ENCODE results near the gene KLHL6. TPM values are rescaled to one million over a fixed set of nuclear protein-coding genes. Genes with fewer than 3 reads are reported as not detected.

The KLHL6 gene
- total RNA-seq, 2 donors from 2014 or later: 83.5 to 88.8 TPM

- ATAC-seq (replicated peaks in 1 of 2) (peak; percentile 66 to 69), DNase-seq (peak; percentile 46 to 57)
- Mint-ChIP-seq H3K9me3 (no peaks in the 10 kb centered on the region), H3K4me1 (ENCODE audit: low read depth) (peaks cover 78% of the 10 kb centered on the region), H3K36me3 (ENCODE audit: insufficient read depth in 2 of 2) (peaks cover 31 to 40% of the 10 kb centered on the region in 2 donors), H3K4me3 (peak overlapping the region; percentile 98 to 100), H3K27me3 (ENCODE audit: low read depth) (no peaks in the 10 kb centered on the region), H3K27ac (peak overlapping the region; percentile 100)
These were observed 1.1 kb downstream of the KLHL6 start for GRCh38 chr3:183554377-183554776.

- H3K4me3 Mint-ChIP-seq: peak overlapping the region; percentile 98 to 100
- peaks cover 31 to 40% of the 10 kb centered on the region in 2 donors for H3K36me3 Mint-ChIP-seq (ENCODE audit: insufficient read depth in 2 of 2)
- peaks cover 78% of the 10 kb centered on the region for H3K4me1 Mint-ChIP-seq (ENCODE audit: low read depth)
- DNase-seq (peak in 1 of 2 donors; percentile 14), ATAC-seq (replicated peaks in 1 of 2) (no peak)
- no peaks in the 10 kb centered on the region for H3K9me3 Mint-ChIP-seq
- H3K27ac Mint-ChIP-seq: peak overlapping the region; percentile 100
- H3K27me3 Mint-ChIP-seq (ENCODE audit: low read depth): no peaks in the 10 kb centered on the region
These were observed 2.0 kb downstream of the KLHL6 start for GRCh38 chr3:183553334-183554026.

DNA sequence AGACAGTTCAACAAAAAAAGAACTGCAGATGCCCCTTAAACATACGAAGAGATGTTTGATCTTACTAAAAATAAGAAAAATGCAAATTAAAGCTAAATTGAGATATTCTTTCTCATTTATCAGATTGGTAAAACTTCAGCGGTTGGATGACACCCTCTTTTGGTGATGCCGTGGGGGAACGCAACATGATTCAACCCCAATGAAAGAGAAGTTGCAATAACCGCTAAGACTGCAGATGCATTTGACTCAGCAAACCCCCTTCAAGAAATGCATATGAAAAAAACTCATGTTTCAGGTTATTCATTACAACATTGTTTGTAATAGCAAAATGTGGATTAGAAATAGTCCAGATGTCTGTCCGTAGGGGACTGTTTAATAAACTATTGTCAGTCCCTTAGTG, 3.6 kb downstream of the KLHL6 start:
- Mint-ChIP-seq H3K4me1 (ENCODE audit: low read depth) (peaks cover 80% of the 10 kb centered on the region), H3K27me3 (ENCODE audit: low read depth) (no peaks in the 10 kb centered on the region), H3K4me3 (peak overlapping the region; percentile 98 to 100), H3K9me3 (no peaks in the 10 kb centered on the region), H3K27ac (peak overlapping the region; percentile 100), H3K36me3 (ENCODE audit: insufficient read depth in 2 of 2) (peaks cover 31 to 46% of the 10 kb centered on the region in 2 donors)
- peak; percentile 71 to 74 for DNase-seq
- peak; percentile 26 to 31 for ATAC-seq (replicated peaks in 1 of 2)

DNA sequence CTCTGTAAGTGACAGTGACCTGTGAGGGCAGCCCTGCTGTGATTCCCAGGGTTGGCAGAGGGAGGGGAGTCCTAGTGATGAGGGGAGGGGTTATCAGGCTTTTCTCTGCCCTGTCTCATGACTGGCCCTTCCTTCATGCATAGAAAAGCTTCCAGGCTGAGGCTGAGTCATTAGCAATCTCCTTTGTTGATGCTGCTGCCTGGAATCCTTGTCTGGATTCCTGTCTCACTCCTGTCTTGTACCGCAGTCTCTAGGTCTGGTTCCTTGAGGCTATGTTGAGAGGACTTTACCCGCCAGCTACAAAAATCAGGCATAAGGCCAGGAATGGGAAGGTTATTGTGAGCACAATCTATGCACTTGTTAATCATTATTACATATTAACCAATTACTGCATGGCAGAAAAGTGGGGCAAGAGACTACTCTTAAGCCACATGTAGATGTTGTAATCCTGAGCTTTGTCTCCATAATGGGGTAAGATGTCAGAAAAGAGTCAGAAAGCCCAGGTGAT, 7.2 kb downstream of the KLHL6 start:
- H3K36me3 Mint-ChIP-seq (ENCODE audit: insufficient read depth in 2 of 2): peaks cover 16 to 34% of the 10 kb centered on the region in 2 donors
- no peak overlapping the region for H3K27ac Mint-ChIP-seq
- H3K9me3 Mint-ChIP-seq: no peaks in the 10 kb centered on the region
- DNase-seq: no peak
- peaks cover 87% of the 10 kb centered on the region for H3K4me1 Mint-ChIP-seq (ENCODE audit: low read depth)
- peak overlapping the region in 1 of 2 donors; percentile 32 for H3K4me3 Mint-ChIP-seq
- H3K27me3 Mint-ChIP-seq (ENCODE audit: low read depth): no peaks in the 10 kb centered on the region
- ATAC-seq (replicated peaks in 1 of 2): no peak

DNA sequence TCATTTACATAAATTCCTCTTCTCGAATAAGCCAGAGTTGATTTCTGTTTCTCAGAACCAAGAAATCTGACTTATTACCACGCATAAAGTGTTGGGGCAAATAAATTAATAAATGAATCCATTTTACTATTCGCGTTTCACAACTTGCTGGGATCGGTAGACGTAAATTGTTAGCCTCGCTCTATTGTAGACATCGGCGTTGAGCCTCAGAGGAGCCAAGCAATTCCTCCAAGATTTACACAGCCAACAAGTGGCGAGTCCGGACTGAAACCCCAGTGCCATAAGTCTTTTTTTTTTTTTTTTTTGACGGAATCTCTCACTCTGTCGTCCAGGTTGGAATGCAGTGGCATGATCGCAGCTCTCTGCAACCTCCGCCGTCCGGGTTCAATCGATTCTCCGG, 8.9 kb downstream of the KLHL6 start:
- Mint-ChIP-seq H3K4me1 (ENCODE audit: low read depth) (peaks cover 89% of the 10 kb centered on the region), H3K27ac (no peak overlapping the region), H3K9me3 (no peaks in the 10 kb centered on the region), H3K4me3 (no peak overlapping the region), H3K36me3 (ENCODE audit: insufficient read depth in 2 of 2) (peaks cover 13 to 30% of the 10 kb centered on the region in 2 donors), H3K27me3 (ENCODE audit: low read depth) (no peaks in the 10 kb centered on the region)
- DNase-seq: no peak
- no peak for ATAC-seq (replicated peaks in 1 of 2)

DNA sequence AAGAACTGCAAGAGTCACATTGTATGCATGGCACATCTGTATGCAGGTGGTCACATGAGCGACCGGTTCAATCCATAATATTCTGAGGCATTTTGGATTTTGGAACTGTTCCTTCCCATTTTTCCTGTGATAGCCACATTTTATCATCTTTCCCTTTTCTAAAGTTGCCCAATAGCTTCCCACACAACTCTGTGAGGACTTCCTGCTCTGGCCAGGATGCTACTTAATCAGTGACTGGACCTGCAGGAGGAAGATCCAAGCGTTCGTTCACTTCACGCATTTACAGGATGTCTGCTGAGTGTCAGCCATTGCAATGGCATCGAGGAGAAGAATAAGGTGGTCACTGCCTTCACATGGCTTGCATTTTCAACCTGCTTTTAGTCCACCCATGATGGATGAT, 9.8 kb downstream of the KLHL6 start:
- ATAC-seq (replicated peaks in 1 of 2): no peak
- Mint-ChIP-seq H3K4me1 (ENCODE audit: low read depth) (peaks cover 89% of the 10 kb centered on the region), H3K36me3 (ENCODE audit: insufficient read depth in 2 of 2) (peaks cover 8 to 23% of the 10 kb centered on the region in 2 donors), H3K9me3 (no peaks in the 10 kb centered on the region), H3K4me3 (no peak overlapping the region), H3K27me3 (ENCODE audit: low read depth) (no peaks in the 10 kb centered on the region), H3K27ac (no peak overlapping the region)
- DNase-seq: no peak

DNA sequence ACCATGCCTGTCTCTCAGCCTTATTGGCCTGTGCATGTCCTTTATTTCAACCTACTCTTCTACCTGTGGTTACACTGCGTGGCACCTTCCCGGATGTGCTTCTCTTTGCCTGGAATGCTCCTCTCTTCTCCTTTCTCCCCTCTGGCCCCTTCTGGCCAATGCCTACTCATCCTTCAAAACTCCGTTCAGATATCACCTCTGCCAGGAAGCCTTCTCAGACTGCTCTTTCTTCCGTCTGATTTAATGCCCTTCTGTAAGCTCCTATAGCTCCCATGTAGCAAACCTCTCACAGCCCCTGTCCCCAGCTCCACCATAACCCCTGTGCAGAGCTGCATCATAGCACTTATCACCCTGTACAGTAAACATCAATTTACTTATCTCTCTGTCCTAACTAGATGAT, 13.2 kb downstream of the KLHL6 start:
- Mint-ChIP-seq H3K9me3 (no peaks in the 10 kb centered on the region), H3K27ac (peak overlapping the region; percentile 21), H3K27me3 (ENCODE audit: low read depth) (no peaks in the 10 kb centered on the region), H3K4me1 (ENCODE audit: low read depth) (peaks cover 91% of the 10 kb centered on the region), H3K36me3 (ENCODE audit: insufficient read depth in 2 of 2) (peaks cover 3 to 11% of the 10 kb centered on the region in 2 donors), H3K4me3 (peak overlapping the region; percentile 41 to 53)
- DNase-seq: no peak
- ATAC-seq (replicated peaks in 1 of 2): no peak

- H3K9me3 Mint-ChIP-seq: no peaks in the 10 kb centered on the region
- peaks cover 93% of the 10 kb centered on the region for H3K4me1 Mint-ChIP-seq (ENCODE audit: low read depth)
- no peaks in the 10 kb centered on the region for H3K27me3 Mint-ChIP-seq (ENCODE audit: low read depth)
- H3K4me3 Mint-ChIP-seq: peak overlapping the region; percentile 41 to 53
- DNase-seq: no peak
- ATAC-seq (replicated peaks in 1 of 2): peak; percentile 32 to 57
- H3K27ac Mint-ChIP-seq: peak overlapping the region; percentile 21
- peaks cover 3 to 10% of the 10 kb centered on the region in 2 donors for H3K36me3 Mint-ChIP-seq (ENCODE audit: insufficient read depth in 2 of 2)
These were observed 13.8 kb downstream of the KLHL6 start for GRCh38 chr3:183541738-183542137.

GRCh38 chr3:183541235-183541655, 14.3 kb downstream of the KLHL6 start:
- H3K36me3 Mint-ChIP-seq (ENCODE audit: insufficient read depth in 2 of 2): peaks cover 3 to 9% of the 10 kb centered on the region in 2 donors
- H3K4me3 Mint-ChIP-seq: peak overlapping the region; percentile 31 to 53
- peak overlapping the region; percentile 12 for H3K27ac Mint-ChIP-seq
- no peaks in the 10 kb centered on the region for H3K27me3 Mint-ChIP-seq (ENCODE audit: low read depth)
- peaks cover 93% of the 10 kb centered on the region for H3K4me1 Mint-ChIP-seq (ENCODE audit: low read depth)
- DNase-seq: no peak
- no peaks in the 10 kb centered on the region for H3K9me3 Mint-ChIP-seq
- peak in 1 of 2 donors; percentile 8 for ATAC-seq (replicated peaks in 1 of 2)

DNA sequence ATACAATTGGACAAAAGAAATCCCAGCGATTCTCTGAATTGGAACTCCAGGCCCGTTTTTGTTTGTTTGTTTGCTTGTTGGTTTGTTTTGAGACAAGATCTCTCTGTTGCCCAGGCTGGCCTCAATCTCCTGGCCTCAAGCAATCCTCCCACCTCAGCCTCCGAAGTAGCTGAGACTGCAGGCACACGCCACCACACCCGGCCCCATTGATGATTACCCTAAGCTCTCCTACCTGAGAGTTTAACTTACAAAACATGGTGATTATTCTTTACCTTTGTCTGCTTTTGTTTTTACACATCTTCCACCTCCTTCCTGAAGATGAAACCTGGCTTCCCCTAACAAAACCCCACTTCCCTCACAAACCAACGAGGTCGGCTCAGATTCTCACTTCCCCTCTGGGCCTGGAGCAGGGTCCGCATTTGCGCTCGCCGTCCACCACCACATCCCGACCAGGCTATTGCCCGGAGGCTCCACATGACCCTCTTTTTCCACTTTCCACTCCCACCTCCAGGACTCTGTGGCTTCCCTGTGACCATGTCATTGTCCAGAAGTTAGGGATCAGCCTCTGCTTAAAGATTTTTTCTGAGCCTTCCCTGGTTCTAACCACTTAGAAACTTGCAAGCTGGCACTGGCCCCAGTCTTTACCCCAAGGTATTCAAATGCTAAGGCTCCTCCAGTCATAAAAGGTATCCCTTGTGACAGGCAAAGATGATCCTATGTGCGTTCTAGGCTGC, 14.8 kb downstream of the KLHL6 start:
- Mint-ChIP-seq H3K27ac (peak overlapping the region; percentile 59), H3K36me3 (ENCODE audit: insufficient read depth in 2 of 2) (peaks cover 3 to 10% of the 10 kb centered on the region in 2 donors), H3K9me3 (no peaks in the 10 kb centered on the region), H3K27me3 (ENCODE audit: low read depth) (no peaks in the 10 kb centered on the region), H3K4me3 (peak overlapping the region; percentile 31 to 53), H3K4me1 (ENCODE audit: low read depth) (peaks cover 94% of the 10 kb centered on the region)
- DNase-seq (no peak), ATAC-seq (replicated peaks in 1 of 2) (peak; percentile 14 to 28)

DNA sequence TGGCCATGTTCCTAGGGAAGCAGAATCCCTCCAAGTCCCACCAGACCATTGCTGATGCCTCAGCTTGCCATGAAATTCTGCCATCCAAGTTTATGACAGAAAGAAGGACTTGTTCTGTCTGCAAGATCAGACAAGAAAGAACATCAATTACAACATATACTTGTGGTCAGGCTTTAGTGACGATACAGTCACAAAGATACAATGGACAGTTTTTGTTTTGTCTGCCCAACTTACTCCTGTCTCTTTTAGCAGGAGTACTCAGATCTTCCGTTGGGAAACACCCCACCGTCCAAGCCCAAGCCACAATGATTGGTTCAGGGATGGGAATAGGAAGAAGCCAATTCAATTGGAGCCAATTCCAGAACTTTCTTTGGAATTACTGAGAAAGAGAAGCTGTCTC, 15.7 kb downstream of the KLHL6 start:
- peak overlapping the region in 1 of 2 donors; percentile 14 for H3K4me3 Mint-ChIP-seq
- no peaks in the 10 kb centered on the region for H3K9me3 Mint-ChIP-seq
- ATAC-seq (replicated peaks in 1 of 2) (no peak), DNase-seq (no peak)
- H3K36me3 Mint-ChIP-seq (ENCODE audit: insufficient read depth in 2 of 2): peaks cover 3 to 10% of the 10 kb centered on the region in 2 donors
- no peaks in the 10 kb centered on the region for H3K27me3 Mint-ChIP-seq (ENCODE audit: low read depth)
- no peak overlapping the region for H3K27ac Mint-ChIP-seq
- peaks cover 91% of the 10 kb centered on the region for H3K4me1 Mint-ChIP-seq (ENCODE audit: low read depth)

DNA sequence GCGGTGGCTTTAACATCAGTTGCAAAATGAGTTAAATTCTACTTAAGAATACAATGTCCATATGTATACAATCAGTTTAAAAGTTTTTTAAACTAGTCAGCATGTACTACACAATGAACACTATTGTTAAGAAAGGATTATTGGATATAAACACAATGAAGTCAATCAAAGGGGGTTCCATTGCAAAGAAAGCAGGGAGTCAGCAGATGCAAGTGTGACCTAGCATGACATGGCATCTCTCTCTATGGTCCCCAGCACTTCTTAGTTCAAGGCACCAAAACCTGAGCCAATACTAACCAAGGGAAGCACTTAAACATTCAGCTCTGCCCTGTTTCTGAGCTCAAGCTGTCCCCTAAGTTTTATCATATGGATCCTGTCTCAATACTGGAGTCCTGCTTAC, 17.0 kb downstream of the KLHL6 start:
- Mint-ChIP-seq H3K4me3 (no peak overlapping the region), H3K27ac (peak overlapping the region; percentile 20), H3K27me3 (ENCODE audit: low read depth) (no peaks in the 10 kb centered on the region), H3K36me3 (ENCODE audit: insufficient read depth in 2 of 2) (peaks cover 3 to 10% of the 10 kb centered on the region in 2 donors), H3K9me3 (no peaks in the 10 kb centered on the region), H3K4me1 (ENCODE audit: low read depth) (peaks cover 89% of the 10 kb centered on the region)
- DNase-seq: no peak
- no peak for ATAC-seq (replicated peaks in 1 of 2)

GRCh38 chr3:183537295-183537730, 18.2 kb downstream of the KLHL6 start:
- Mint-ChIP-seq H3K4me3 (no peak overlapping the region), H3K9me3 (no peaks in the 10 kb centered on the region), H3K27me3 (ENCODE audit: low read depth) (no peaks in the 10 kb centered on the region), H3K36me3 (ENCODE audit: insufficient read depth in 2 of 2) (peaks cover 7 to 16% of the 10 kb centered on the region in 2 donors), H3K27ac (peak overlapping the region; percentile 63), H3K4me1 (ENCODE audit: low read depth) (peaks cover 90% of the 10 kb centered on the region)
- ATAC-seq (replicated peaks in 1 of 2) (no peak), DNase-seq (no peak)

Data from activated T-cell treated with anti-CD3 and anti-CD28 coated beads, Interleukin-2, amount 50 U/mL, for 72 hours (primary cell).